IMR-90 (cell line): ENCODE measurements around the gene RNF186. TPM values are rescaled to one million over a fixed set of nuclear protein-coding genes. Genes with fewer than 3 reads are reported as not detected.
A peak's percentile ranks its signal among the peaks of the same experiment; 100 is the strongest.

Experiments
- ATAC-seq: fragments of 200-7000 bp; cut with Tn5 transposase; 2 replicates; pipeline ENCODE4 v1.9.1; 2020; ENCODE audit warnings: low read depth, mild to moderate bottlenecking, moderate library complexity
- BruUV-seq: library from RNA; stranded (reverse); fragments of 400-500 nt; replicated peaks from 2 replicates; lab custom pipeline; 2021; lab: Mats Ljungman, UMichigan
- CTCF ChIA-PET: fragments of 300-600 bp; formaldehyde crosslinking; extraction: SDS; loops from one replicate; lab custom pipeline; 2021; ENCODE audit warnings: antibody characterized with exemption; lab: Yijun Ruan, JAX
- POLR2A ChIA-PET: fragments of 300-600 bp; sonication (Branson Sonifier 250); formaldehyde crosslinking; loops from one replicate; lab custom pipeline; 2022; ENCODE audit warnings: antibody characterized with exemption; ENCODE audit not compliant: unreplicated experiment; lab: Charles Lee
- DNase-seq: peaks from one replicate; pipeline ENCODE4 v3.0.0; 2013
- H2AFZ ChIP-seq: replicated peaks from 2 replicates; pipeline ENCODE3; 2013; ENCODE audit warnings: low read length, mild to moderate bottlenecking; ENCODE audit not compliant: poor library complexity
- H2AK5ac ChIP-seq: 2 replicates; pipeline ENCODE4 v1.6.1; 2013; ENCODE audit warnings: low read depth, low read length, inconsistent platforms
- H2AK9ac ChIP-seq: replicated peaks from 2 replicates; pipeline ENCODE3; 2013; ENCODE audit warnings: mild to moderate bottlenecking, low read depth, low read length, moderate library complexity; ENCODE audit not compliant: poor library complexity
- H2BK120ac ChIP-seq: 2 replicates; pipeline ENCODE4 v1.6.1; 2013; ENCODE audit warnings: low read depth, low read length, inconsistent platforms
- H2BK15ac ChIP-seq: 3 replicates; pipeline ENCODE4 v1.6.1; 2013; ENCODE audit warnings: low read depth, low read length, inconsistent platforms
- H2BK20ac ChIP-seq: 2 replicates; pipeline ENCODE4 v1.6.1; 2013; ENCODE audit warnings: low read depth, mild to moderate bottlenecking, inconsistent platforms, low read length, moderate library complexity
- H2BK5ac ChIP-seq: 2 replicates; pipeline ENCODE4 v1.6.1; 2013; ENCODE audit warnings: mild to moderate bottlenecking, low read depth, low read length, inconsistent platforms; ENCODE audit not compliant: poor library complexity, severe bottlenecking
- H3K14ac ChIP-seq: replicated peaks from 2 replicates; pipeline ENCODE4 v1.6.1; 2013; ENCODE audit warnings: low read depth, low read length, inconsistent platforms
- H3K18ac ChIP-seq: 2 replicates; pipeline ENCODE4 v1.6.1; 2013; ENCODE audit warnings: low read depth, low read length, control low read depth
- H3K23ac ChIP-seq: 2 replicates; pipeline ENCODE4 v1.6.1; 2013; ENCODE audit warnings: low read depth, low read length, inconsistent platforms
- H3K27ac ChIP-seq: 2 replicates; pipeline ENCODE4 v1.5.1; 2013; ENCODE audit warnings: mild to moderate bottlenecking, control low read depth, low read length; ENCODE audit not compliant: insufficient read depth
- H3K27me3 ChIP-seq: 2 replicates; pipeline ENCODE4 v1.6.1; 2013; ENCODE audit warnings: low read length; ENCODE audit not compliant: control insufficient read depth, insufficient read depth
- H3K36me3 ChIP-seq: 2 replicates; pipeline ENCODE4 v1.6.1; 2013; ENCODE audit warnings: low read length, mixed read lengths; ENCODE audit not compliant: control insufficient read depth, insufficient read depth
- H3K4ac ChIP-seq: 2 replicates; pipeline ENCODE4 v1.6.1; 2013; ENCODE audit warnings: low read depth, low read length, inconsistent platforms
- H3K4me1 ChIP-seq: 2 replicates; pipeline ENCODE4 v1.6.1; 2013; ENCODE audit warnings: low read length, mixed read lengths; ENCODE audit not compliant: control insufficient read depth, insufficient read depth
- H3K4me2 ChIP-seq: 2 replicates; pipeline ENCODE4 v1.6.1; 2013; ENCODE audit warnings: low read depth, mild to moderate bottlenecking, control low read depth, low read length, moderate library complexity
- H3K4me3 ChIP-seq: 2 replicates; pipeline ENCODE4 v1.5.1; 2013; ENCODE audit warnings: low read depth, mild to moderate bottlenecking, control low read depth, low read length, moderate library complexity; ENCODE audit not compliant: insufficient read depth
- H3K56ac ChIP-seq: 2 replicates; pipeline ENCODE4 v1.6.1; 2013; ENCODE audit warnings: low read length, inconsistent platforms; ENCODE audit not compliant: insufficient read depth; ENCODE audit errors: extremely low read depth
- H3K79me1 ChIP-seq, 2 experiments: 2 replicates each; pipeline ENCODE4 v1.6.1; 2013; ENCODE audit warnings: low read length in 2 of 2, inconsistent platforms in 1 of 2, low read depth in 1 of 2
- H3K9ac ChIP-seq: 2 replicates; pipeline ENCODE4 v1.6.1; 2013; ENCODE audit warnings: low read depth, low read length, control low read depth
- H3K9me1 ChIP-seq: 2 replicates; pipeline ENCODE4 v1.6.1; 2013; ENCODE audit warnings: low read length, inconsistent platforms; ENCODE audit not compliant: insufficient read depth
- H3K9me3 ChIP-seq: 2 replicates; pipeline ENCODE4 v1.6.1; 2013; ENCODE audit warnings: low read length; ENCODE audit not compliant: control insufficient read depth, insufficient read depth
- H4K20me1 ChIP-seq: 2 replicates; pipeline ENCODE4 v1.6.1; 2013; ENCODE audit warnings: low read length, inconsistent platforms; ENCODE audit not compliant: insufficient read depth
- H4K5ac ChIP-seq: 2 replicates; pipeline ENCODE4 v1.6.1; 2013; ENCODE audit warnings: mild to moderate bottlenecking, low read depth, low read length, control low read depth
- H4K8ac ChIP-seq, 2 experiments: 2 replicates each; pipeline ENCODE4 v1.6.1; 2013; ENCODE audit warnings: low read depth in 2 of 2, low read length in 2 of 2, control low read depth in 1 of 2, inconsistent platforms in 1 of 2
- H4K91ac ChIP-seq: 2 replicates; pipeline ENCODE4 v1.6.1; 2013; ENCODE audit warnings: low read depth, low read length, inconsistent platforms; ENCODE audit not compliant: insufficient read depth
- CEBPB ChIP-seq: IDR thresholded peaks from 2 replicates; pipeline ENCODE4 v1.6.1; 2012; ENCODE audit warnings: low read depth, low read length, improper control_type of control experiment
- MXI1 ChIP-seq: IDR thresholded peaks from 2 replicates; pipeline ENCODE4 v1.6.1; 2012; ENCODE audit warnings: low read depth, mild to moderate bottlenecking, low read length, moderate library complexity, borderline replicate concordance
- USF2 ChIP-seq: fragments of 150-350 bp; IDR thresholded peaks from 2 replicates; pipeline ENCODE4 v1.6.1; 2017; ENCODE audit warnings: mild to moderate bottlenecking, antibody characterized with exemption, low read length, low read depth
- WGBS, 2 experiments: methylation state at CpG; one replicate each; pipeline versions ENCODE4 v1.1.5 to v1.1.7; 2013; ENCODE audit warnings: missing lambda C conversion rate in 2 of 2; ENCODE audit not compliant: insufficient read length in 1 of 2; ENCODE audit errors: extremely low coverage in 2 of 2; 5-methylcytosine and 5-hydroxymethylcytosine counted together
- dilution Hi-C: fragments of 300-500 bp; cut with HindIII; formaldehyde crosslinking; loops from one replicate; pipeline ENCODE4 v1.14.3; 2018; ENCODE audit warnings: low sequenced_read_pairs; ENCODE audit not compliant: unreplicated experiment
- in situ Hi-C: fragments of 300-500 bp; cut with MboI; formaldehyde crosslinking; loops from 3 replicates; pipeline ENCODE4 v1.14.3; 2019; ENCODE audit warnings: low sequenced_read_pairs, inconsistent platforms, mixed read lengths
- intact Hi-C: fragments of 100-400 bp; cut with micrococcal nuclease; formaldehyde crosslinking; loops from 2 replicates; pipeline ENCODE4 v1.10.0; 2022
- polyA plus RNA-seq, 3 experiments: library from polyadenylated mRNA; depleted of rRNA; stranded (reverse); fragments of >200 nt; gene quantifications; 2 replicates each; pipeline ENCODE4 v1.2.3, GENCODE V29; 2012; ENCODE audit warnings: low replicate concordance in 1 of 3
- total RNA-seq: library from RNA; depleted of rRNA; stranded (reverse); fragments of >200 nt; gene quantifications from 2 replicates; pipeline ENCODE4 v1.2.3, GENCODE V29; 2012

The RNF186 gene
- total and polyA plus RNA-seq, 2 of the 4 experiments (the other 2 are of a cell fraction): not detected

- dilution Hi-C loops: no loop called here
- Histone ChIP-seq H3K4me3 (no peak overlapping the region), H2BK20ac (no peak overlapping the region), H4K5ac (no peak overlapping the region), H4K20me1 (no peaks in the 10 kb centered on the region), H3K27me3 (peaks cover 6% of the 10 kb centered on the region), H3K27ac (no peak overlapping the region), H2BK5ac (no peak overlapping the region), H3K79me1 (no peaks in the 10 kb centered on the region), H3K18ac (no peak overlapping the region), H3K36me3 (no peaks in the 10 kb centered on the region), H2BK120ac (no peak overlapping the region), H3K23ac (no peak overlapping the region), H4K8ac (no peak overlapping the region), H3K4me1 (no peaks in the 10 kb centered on the region), H2AFZ (no peak overlapping the region), H2AK5ac (no peak overlapping the region), H4K91ac (no peak overlapping the region), H2AK9ac (no peak overlapping the region), H3K9me1 (no peaks in the 10 kb centered on the region), H3K56ac (no peak overlapping the region), H3K4ac (no peak overlapping the region), H2BK15ac (no peak overlapping the region), H3K4me2 (no peak overlapping the region), H3K9me3 (peaks cover 3% of the 10 kb centered on the region; the same call in 1 of the 2 replicates), H3K9ac (no peak overlapping the region), H3K14ac (no peak overlapping the region)
- TF ChIP-seq MXI1: no peak
- TF ChIP-seq CEBPB: peak; percentile 51; the same call in 1 of the 2 replicates
- TF ChIP-seq USF2: no peak
- ChIA-PET POLR2A (no interaction called here), CTCF (no interaction called here)
- DNase-seq (peak; percentile 40), ATAC-seq (no peak)
- in situ Hi-C loops: no loop called here
- WGBS, 2 experiments: no CpG with 5 or more reads among the region's 3 CpGs
- no TSS peak for BruUV-seq
- intact Hi-C loops: no loop called here
Measured at GRCh38 chr1:19828546-19828945, 13.5 kb upstream of the RNF186 start.
